SK-N-SH (cell line): ENCODE results near the gene DMBT1. TPM values are rescaled to one million over a fixed set of nuclear protein-coding genes. Genes with fewer than 3 reads are reported as not detected.

Experiments used
- CTCF ChIA-PET: fragments of 300-600, 350-600 bp; formaldehyde crosslinking; extraction: SDS; loops from one replicate; lab custom pipeline; 2021; lab: Yijun Ruan, JAX
- POLR2A ChIA-PET: fragments of 350-600 bp; sonication (Branson Sonifier 250); formaldehyde crosslinking; extraction: SDS; loops from one replicate; lab custom pipeline; 2020; ENCODE audit warnings: antibody characterized with exemption, inconsistent platforms; lab: Yijun Ruan, JAX
- DNase-seq: peaks from one replicate; pipeline ENCODE4 v3.0.0; 2012
- H2AFZ ChIP-seq: fragments of 200-600 bp; sonication (generic); 2 replicates; pipeline ENCODE4 v1.8.1; 2016; ENCODE audit warnings: antibody characterized with exemption, mild to moderate bottlenecking, low read depth
- H3F3A ChIP-seq: fragments of 200-600 bp; sonication (generic); replicated peaks from 2 replicates; pipeline ENCODE3; 2016; ENCODE audit warnings: antibody characterized with exemption, mild to moderate bottlenecking; ENCODE audit not compliant: insufficient read depth
- H3K27ac ChIP-seq, 2 experiments: fragments of 200-500 bp in 1 of 2; fragments of 200-600 bp in 1 of 2; sonication (Bioruptor generic) in 1 of 2; sonication (generic), shearing (Covaris generic) in 1 of 2; 2 replicates each; pipeline versions ENCODE4 v1.5.1 to v1.6.1; 2014 to 2016; ENCODE audit warnings: low read depth in 2 of 2, inconsistent platforms in 1 of 2, low read length in 1 of 2, mild to moderate bottlenecking in 1 of 2, mixed read lengths in 1 of 2
- H3K27me3 ChIP-seq: fragments of 200-600 bp; sonication (generic), shearing (Covaris generic); 2 replicates; pipeline ENCODE4 v1.6.1; 2016; ENCODE audit warnings: mixed run types; ENCODE audit not compliant: insufficient read depth
- H3K36me3 ChIP-seq, 2 experiments: fragments of 200-500 bp in 1 of 2; fragments of 200-600 bp in 1 of 2; sonication (Bioruptor generic) in 1 of 2; sonication (generic) in 1 of 2; replicated peaks in 1 of 2; 2 replicates each; pipeline versions ENCODE3 to v1.5.1; 2014 to 2016; ENCODE audit warnings: low read length in 1 of 2, mild to moderate bottlenecking in 1 of 2; ENCODE audit not compliant: insufficient read depth in 2 of 2, control insufficient read depth in 1 of 2
- H3K4me1 ChIP-seq, 2 experiments: fragments of 200-500 bp in 1 of 2; fragments of 200-600 bp in 1 of 2; sonication (Bioruptor generic) in 1 of 2; sonication (generic), shearing (Covaris generic) in 1 of 2; 2 replicates each; pipeline versions ENCODE4 v1.5.1 to v1.6.1; 2014 to 2016; ENCODE audit warnings: low read depth in 1 of 2, low read length in 1 of 2, mixed run types in 1 of 2; ENCODE audit not compliant: insufficient read depth in 2 of 2, control insufficient read depth in 1 of 2
- H3K4me2 ChIP-seq: fragments of 200-600 bp; sonication (generic), shearing (Covaris generic); 2 replicates; pipeline ENCODE4 v1.6.1; 2017; ENCODE audit warnings: mixed run types
- H3K4me3 ChIP-seq, 2 experiments: fragments of 200-500 bp in 1 of 2; fragments of 200-600 bp in 1 of 2; sonication (Bioruptor generic) in 1 of 2; sonication (generic), shearing (Covaris generic) in 1 of 2; 2 replicates each; pipeline versions ENCODE4 v1.5.1 to v1.8.1; 2014 to 2016; ENCODE audit warnings: low read depth in 2 of 2, inconsistent platforms in 1 of 2, low read length in 1 of 2, mild to moderate bottlenecking in 1 of 2, mixed read lengths in 1 of 2, moderate library complexity in 1 of 2
- H3K79me2 ChIP-seq: fragments of 200-600 bp; sonication (generic); 2 replicates; pipeline ENCODE4 v1.8.1; 2017; ENCODE audit warnings: mild to moderate bottlenecking; ENCODE audit not compliant: insufficient read depth
- H3K9ac ChIP-seq: fragments of 200-600 bp; sonication (generic); 2 replicates; pipeline ENCODE4 v1.6.1; 2017; ENCODE audit warnings: mixed run types
- H3K9me2 ChIP-seq: fragments of 200-600 bp; sonication (generic); 2 replicates; pipeline ENCODE4 v1.6.1; 2017; ENCODE audit warnings: mixed run types
- H3K9me3 ChIP-seq: fragments of 200-600 bp; sonication (generic); 2 replicates; pipeline ENCODE4 v1.6.1; 2017; ENCODE audit warnings: mixed run types, mild to moderate bottlenecking, moderate library complexity
- H4K20me1 ChIP-seq: fragments of 200-600 bp; sonication (generic); 2 replicates; pipeline ENCODE4 v1.6.1; 2017; ENCODE audit warnings: mild to moderate bottlenecking, mixed run types; ENCODE audit not compliant: insufficient read depth
- EP300 ChIP-seq, 2 experiments: IDR thresholded peaks; 2 replicates each; pipeline versions ENCODE4 v1.4.0 to v1.6.1; 2012; ENCODE audit warnings: borderline replicate concordance in 1 of 2, low read depth in 1 of 2, low read length in 1 of 2
- FOXJ3 ChIP-seq: sonication (generic); formaldehyde crosslinking; IDR thresholded peaks from 2 replicates; pipeline ENCODE4 v1.5.1; 2020; ENCODE audit warnings: mild to moderate bottlenecking, missing genetic modification reagents
- GATA2 ChIP-seq: sonication (generic); formaldehyde crosslinking; IDR thresholded peaks from 2 replicates; pipeline ENCODE4 v1.5.0; 2020; ENCODE audit warnings: mild to moderate bottlenecking, missing genetic modification reagents
- NFIC ChIP-seq: IDR thresholded peaks from 2 replicates; pipeline ENCODE4 v1.4.0; 2012; ENCODE audit warnings: borderline replicate concordance
- WGBS: methylation state at CpG from one replicate; pipeline ENCODE4 v1.1.6; 2017; ENCODE audit warnings: low lambda C conversion rate; 5-methylcytosine and 5-hydroxymethylcytosine counted together
- polyA plus RNA-seq, 3 experiments: library from polyadenylated mRNA; depleted of rRNA; stranded (reverse); fragments of >200 nt; gene quantifications; 2 replicates each; pipeline ENCODE4 v1.2.3, GENCODE V29; 2012
- TF ChIP-seq, protein P1 (sequence below): IDR thresholded peaks from 2 replicates; pipeline ENCODE4; 2012
- TF ChIP-seq, protein P2 (sequence below): IDR thresholded peaks from 2 replicates; pipeline ENCODE4 v1.6.1; 2012; ENCODE audit warnings: mild to moderate bottlenecking, low read depth, low read length, moderate library complexity
- TF ChIP-seq, protein P3 (sequence below): fragments of 150-350 bp; IDR thresholded peaks from 2 replicates; pipeline ENCODE4 v1.6.1; 2016; ENCODE audit warnings: mild to moderate bottlenecking, low read depth, low read length
- TF ChIP-seq, protein P4 (sequence below): fragments of 200-600 bp; sonication (generic); IDR thresholded peaks from 2 replicates; pipeline ENCODE4 v1.6.1; 2017; ENCODE audit warnings: antibody characterized with exemption, mild to moderate bottlenecking, moderate library complexity
- TF ChIP-seq, protein P5 (sequence below): fragments of 150-350 bp; IDR thresholded peaks from 2 replicates; pipeline ENCODE4 v1.6.1; 2017; ENCODE audit warnings: antibody characterized with exemption, low read length, low read depth, borderline replicate concordance

DMBT1 gene
- polyA plus RNA-seq, 1 of the 3 experiments (the other 2 are of a cell fraction) = not detected

DNA sequence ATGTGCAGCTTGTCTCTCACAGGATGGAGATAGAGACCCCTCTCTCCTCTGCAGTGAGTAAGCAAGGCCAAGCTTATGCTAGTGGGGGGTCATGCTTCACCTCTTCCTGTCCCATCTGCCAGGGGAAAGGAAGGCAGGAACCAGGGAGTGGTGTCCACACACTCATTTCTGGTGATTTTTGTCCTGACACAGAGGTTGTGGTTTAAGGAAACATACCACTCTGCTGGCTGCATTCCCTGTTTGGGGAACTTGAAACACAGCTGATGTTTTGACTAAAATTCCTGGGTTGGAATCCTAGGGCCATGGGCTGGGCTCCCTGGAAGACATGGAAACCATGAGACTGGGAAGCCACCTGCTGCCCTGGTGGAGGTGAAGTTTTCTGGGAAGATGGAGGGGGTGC is 117.7 kb downstream of the DMBT1 start:
- Histone ChIP-seq H3K27me3 (no peaks in the 10 kb centered on the region; the same call in 1 of the 2 replicates), H4K20me1 (no peaks in the 10 kb centered on the region), H3K79me2 (no peaks in the 10 kb centered on the region), H3K9me2 (no peaks in the 10 kb centered on the region), H3K4me3 (no peak overlapping the region), H3K4me1 (peaks cover 0 to 4% of the 10 kb centered on the region in 2 experiments; a peak in 1 of 4 replicates), H3K9me3 (no peaks in the 10 kb centered on the region), H2AFZ (no peak overlapping the region), H3F3A (no peaks in the 10 kb centered on the region)
- CTCF ChIA-PET = interaction anchor here (1.0 kb wide), 1 partner anchor 30 kb away, joined by 3 read pairs; no protein-coding TSS in a partner anchor
- DNase-seq = no peak
- TF ChIP-seq, protein P1, sequence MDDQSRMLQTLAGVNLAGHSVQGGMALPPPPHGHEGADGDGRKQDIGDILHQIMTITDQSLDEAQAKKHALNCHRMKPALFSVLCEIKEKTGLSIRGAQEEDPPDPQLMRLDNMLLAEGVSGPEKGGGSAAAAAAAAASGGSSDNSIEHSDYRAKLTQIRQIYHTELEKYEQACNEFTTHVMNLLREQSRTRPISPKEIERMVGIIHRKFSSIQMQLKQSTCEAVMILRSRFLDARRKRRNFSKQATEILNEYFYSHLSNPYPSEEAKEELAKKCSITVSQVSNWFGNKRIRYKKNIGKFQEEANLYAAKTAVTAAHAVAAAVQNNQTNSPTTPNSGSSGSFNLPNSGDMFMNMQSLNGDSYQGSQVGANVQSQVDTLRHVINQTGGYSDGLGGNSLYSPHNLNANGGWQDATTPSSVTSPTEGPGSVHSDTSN = no peak
- TF ChIP-seq GATA2 (CRISPR knock-in tag) (no peak), NFIC (no peak), FOXJ3 (CRISPR knock-in tag) (no peak), EP300 (IDR thresholded peaks at IDR 0.05; ENCODE audit: borderline replicate concordance in 1 of 2, low read depth in 1 of 2, low read length in 1 of 2) (no peak)
- TF ChIP-seq, protein P2, sequence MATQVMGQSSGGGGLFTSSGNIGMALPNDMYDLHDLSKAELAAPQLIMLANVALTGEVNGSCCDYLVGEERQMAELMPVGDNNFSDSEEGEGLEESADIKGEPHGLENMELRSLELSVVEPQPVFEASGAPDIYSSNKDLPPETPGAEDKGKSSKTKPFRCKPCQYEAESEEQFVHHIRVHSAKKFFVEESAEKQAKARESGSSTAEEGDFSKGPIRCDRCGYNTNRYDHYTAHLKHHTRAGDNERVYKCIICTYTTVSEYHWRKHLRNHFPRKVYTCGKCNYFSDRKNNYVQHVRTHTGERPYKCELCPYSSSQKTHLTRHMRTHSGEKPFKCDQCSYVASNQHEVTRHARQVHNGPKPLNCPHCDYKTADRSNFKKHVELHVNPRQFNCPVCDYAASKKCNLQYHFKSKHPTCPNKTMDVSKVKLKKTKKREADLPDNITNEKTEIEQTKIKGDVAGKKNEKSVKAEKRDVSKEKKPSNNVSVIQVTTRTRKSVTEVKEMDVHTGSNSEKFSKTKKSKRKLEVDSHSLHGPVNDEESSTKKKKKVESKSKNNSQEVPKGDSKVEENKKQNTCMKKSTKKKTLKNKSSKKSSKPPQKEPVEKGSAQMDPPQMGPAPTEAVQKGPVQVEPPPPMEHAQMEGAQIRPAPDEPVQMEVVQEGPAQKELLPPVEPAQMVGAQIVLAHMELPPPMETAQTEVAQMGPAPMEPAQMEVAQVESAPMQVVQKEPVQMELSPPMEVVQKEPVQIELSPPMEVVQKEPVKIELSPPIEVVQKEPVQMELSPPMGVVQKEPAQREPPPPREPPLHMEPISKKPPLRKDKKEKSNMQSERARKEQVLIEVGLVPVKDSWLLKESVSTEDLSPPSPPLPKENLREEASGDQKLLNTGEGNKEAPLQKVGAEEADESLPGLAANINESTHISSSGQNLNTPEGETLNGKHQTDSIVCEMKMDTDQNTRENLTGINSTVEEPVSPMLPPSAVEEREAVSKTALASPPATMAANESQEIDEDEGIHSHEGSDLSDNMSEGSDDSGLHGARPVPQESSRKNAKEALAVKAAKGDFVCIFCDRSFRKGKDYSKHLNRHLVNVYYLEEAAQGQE = no peak
- TF ChIP-seq, protein P3, sequence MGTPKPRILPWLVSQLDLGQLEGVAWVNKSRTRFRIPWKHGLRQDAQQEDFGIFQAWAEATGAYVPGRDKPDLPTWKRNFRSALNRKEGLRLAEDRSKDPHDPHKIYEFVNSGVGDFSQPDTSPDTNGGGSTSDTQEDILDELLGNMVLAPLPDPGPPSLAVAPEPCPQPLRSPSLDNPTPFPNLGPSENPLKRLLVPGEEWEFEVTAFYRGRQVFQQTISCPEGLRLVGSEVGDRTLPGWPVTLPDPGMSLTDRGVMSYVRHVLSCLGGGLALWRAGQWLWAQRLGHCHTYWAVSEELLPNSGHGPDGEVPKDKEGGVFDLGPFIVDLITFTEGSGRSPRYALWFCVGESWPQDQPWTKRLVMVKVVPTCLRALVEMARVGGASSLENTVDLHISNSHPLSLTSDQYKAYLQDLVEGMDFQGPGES = no peak
- TF ChIP-seq, protein P4, sequence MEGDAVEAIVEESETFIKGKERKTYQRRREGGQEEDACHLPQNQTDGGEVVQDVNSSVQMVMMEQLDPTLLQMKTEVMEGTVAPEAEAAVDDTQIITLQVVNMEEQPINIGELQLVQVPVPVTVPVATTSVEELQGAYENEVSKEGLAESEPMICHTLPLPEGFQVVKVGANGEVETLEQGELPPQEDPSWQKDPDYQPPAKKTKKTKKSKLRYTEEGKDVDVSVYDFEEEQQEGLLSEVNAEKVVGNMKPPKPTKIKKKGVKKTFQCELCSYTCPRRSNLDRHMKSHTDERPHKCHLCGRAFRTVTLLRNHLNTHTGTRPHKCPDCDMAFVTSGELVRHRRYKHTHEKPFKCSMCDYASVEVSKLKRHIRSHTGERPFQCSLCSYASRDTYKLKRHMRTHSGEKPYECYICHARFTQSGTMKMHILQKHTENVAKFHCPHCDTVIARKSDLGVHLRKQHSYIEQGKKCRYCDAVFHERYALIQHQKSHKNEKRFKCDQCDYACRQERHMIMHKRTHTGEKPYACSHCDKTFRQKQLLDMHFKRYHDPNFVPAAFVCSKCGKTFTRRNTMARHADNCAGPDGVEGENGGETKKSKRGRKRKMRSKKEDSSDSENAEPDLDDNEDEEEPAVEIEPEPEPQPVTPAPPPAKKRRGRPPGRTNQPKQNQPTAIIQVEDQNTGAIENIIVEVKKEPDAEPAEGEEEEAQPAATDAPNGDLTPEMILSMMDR = no peak
- TF ChIP-seq, all 33 proteins: peak for 0
- Histone ChIP-seq H3K36me3 (no peaks in the 10 kb centered on the region), H3K4me2 (no peak overlapping the region), H3K9ac (no peak overlapping the region), H3K27ac (no peak overlapping the region)
- POLR2A ChIA-PET = no interaction called here

DNA sequence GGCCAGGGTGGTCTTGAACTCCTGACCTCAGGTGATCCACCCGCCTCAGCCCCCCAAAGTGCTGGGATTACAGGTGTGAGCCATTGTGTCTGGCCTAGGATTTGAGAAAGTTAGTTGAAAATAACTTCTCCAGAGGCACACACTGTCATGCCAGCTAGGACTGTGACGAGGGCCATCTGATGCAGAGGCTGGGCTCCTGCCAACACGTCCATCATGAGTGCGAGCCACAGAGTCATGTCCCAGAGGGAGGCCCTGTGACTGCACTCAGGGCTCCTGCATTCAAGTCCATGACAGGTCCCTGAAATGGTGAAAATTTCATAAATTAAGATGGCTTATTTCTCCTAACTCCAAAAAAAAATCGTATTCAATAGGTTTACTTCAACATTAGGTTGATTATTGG is 122.0 kb downstream of the DMBT1 start:
- no peak for DNase-seq
- TF ChIP-seq, protein P5, sequence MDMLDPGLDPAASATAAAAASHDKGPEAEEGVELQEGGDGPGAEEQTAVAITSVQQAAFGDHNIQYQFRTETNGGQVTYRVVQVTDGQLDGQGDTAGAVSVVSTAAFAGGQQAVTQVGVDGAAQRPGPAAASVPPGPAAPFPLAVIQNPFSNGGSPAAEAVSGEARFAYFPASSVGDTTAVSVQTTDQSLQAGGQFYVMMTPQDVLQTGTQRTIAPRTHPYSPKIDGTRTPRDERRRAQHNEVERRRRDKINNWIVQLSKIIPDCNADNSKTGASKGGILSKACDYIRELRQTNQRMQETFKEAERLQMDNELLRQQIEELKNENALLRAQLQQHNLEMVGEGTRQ = no peak
- Histone ChIP-seq H3K36me3 (no peaks in the 10 kb centered on the region), H3K9me2 (no peaks in the 10 kb centered on the region), H3K9ac (no peak overlapping the region), H4K20me1 (no peaks in the 10 kb centered on the region), H3K9me3 (no peaks in the 10 kb centered on the region), H3K79me2 (no peaks in the 10 kb centered on the region), H3K27ac (no peak overlapping the region), H3K4me1 (no peaks in the 10 kb centered on the region), H3F3A (no peaks in the 10 kb centered on the region), H2AFZ (no peak overlapping the region), H3K27me3 (no peaks in the 10 kb centered on the region; the same call in 1 of the 2 replicates), H3K4me2 (no peak overlapping the region), H3K4me3 (no peak overlapping the region)
- 2% methylated on average over 5 of the region's 5 CpGs for WGBS
- ChIA-PET CTCF (no interaction called here), POLR2A (no interaction called here)
